ENCODE measurements around the gene NDUFS2.

GRCh38 chr1:161171696-161172095, 30.5 kb upstream of the NDUFS2 start:
- TF ChIP-seq CTCF (IDR thresholded peaks at IDR 0.05) (no peak), POLR2A (IDR thresholded peaks at IDR 0.05) (no peak)

Measured in lower leg skin (tissue), 3 donors.